HEK293T (cell line): ENCODE measurements around the gene PRSS2.
"Not testable (repeated sequence)": the region's sequence is repeated elsewhere in the genome, so short reads cannot be mapped to it uniquely, and the experiment has no call there.

Source experiments
- BHLHE40 ChIP-seq: fragments of 450-650 bp; IDR thresholded peaks from 2 replicates; pipeline ENCODE4 v1.6.1; 2016; ENCODE audit warnings: mild to moderate bottlenecking, moderate library complexity, borderline replicate concordance
- ELF4 ChIP-seq: fragments of 450-650 bp; IDR thresholded peaks from 2 replicates; pipeline ENCODE4 v1.6.1; 2017; ENCODE audit warnings: antibody characterized with exemption
- FOXA1 ChIP-seq: fragments of 450-650 bp; IDR thresholded peaks from 2 replicates; pipeline ENCODE4 v1.6.1; 2016; ENCODE audit warnings: mild to moderate bottlenecking
- HDGF ChIP-seq: fragments of 450-650 bp; IDR thresholded peaks from 2 replicates; pipeline ENCODE4 v1.6.1; 2017; ENCODE audit warnings: antibody characterized with exemption, borderline replicate concordance
- NFRKB ChIP-seq: fragments of 450-650 bp; IDR thresholded peaks from 2 replicates; pipeline ENCODE4 v1.6.1; 2016; ENCODE audit warnings: mild to moderate bottlenecking, moderate library complexity
- SP1 ChIP-seq: fragments of 450-650 bp; IDR thresholded peaks from 2 replicates; pipeline ENCODE4 v1.6.1; 2017
- ZNF384 ChIP-seq: fragments of 450-650 bp; IDR thresholded peaks from 2 replicates; pipeline ENCODE4 v1.6.1; 2016

- not testable (repeated sequence) for TF ChIP-seq FOXA1, SP1, ELF4, NFRKB, BHLHE40, ZNF384, HDGF
Observed at GRCh38 chr7:142768885-142769284, 1.9 kb upstream of the PRSS2 start.
